ENCODE data around the gene UNC93A.
"Not testable (repeated sequence)": the region's sequence is repeated elsewhere in the genome, so short reads cannot be mapped to it uniquely, and the experiment has no call there.

UNC93A gene

DNA sequence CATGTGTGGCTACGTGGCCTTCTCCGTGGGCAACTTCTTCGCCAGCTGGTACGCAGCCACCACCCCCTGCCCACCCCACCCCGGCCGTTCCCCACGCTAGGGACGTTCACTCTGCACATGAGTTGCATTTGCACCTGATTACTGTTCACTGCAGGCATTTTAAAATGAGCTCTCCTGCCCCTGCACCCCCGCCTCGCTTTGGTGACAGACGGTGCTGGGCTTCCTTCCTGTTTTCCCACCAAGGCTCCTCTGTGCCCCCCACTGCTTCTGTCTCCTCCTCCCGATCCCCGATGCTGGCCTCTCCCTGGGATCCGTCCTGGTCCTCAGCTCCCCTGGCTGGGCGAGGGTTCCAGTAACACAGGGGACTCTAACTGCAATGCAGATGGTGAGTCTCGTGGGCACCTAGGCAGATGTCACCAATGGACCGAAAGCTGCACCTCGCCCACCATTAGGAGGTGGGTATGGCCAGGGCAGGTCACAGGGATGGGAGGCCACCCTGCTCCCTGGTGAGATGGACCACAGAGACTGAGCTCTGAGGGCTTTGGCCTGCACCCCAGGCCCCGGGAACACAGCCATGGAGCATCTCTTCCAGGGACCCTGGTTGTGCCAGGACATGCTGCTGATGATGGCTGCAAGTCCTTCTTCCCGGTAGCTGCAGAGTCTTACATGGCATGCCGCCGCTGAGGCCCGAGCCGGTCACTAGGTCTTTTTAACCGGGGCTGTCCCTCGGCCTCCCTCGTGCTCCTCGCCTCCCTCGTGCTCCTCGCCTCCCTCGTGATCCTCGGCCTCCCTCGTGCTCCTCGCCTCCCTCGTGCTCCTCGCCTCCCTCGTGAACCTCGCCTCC, 3.8 kb downstream of the UNC93A start:
- no peak for DNase-seq

DNA sequence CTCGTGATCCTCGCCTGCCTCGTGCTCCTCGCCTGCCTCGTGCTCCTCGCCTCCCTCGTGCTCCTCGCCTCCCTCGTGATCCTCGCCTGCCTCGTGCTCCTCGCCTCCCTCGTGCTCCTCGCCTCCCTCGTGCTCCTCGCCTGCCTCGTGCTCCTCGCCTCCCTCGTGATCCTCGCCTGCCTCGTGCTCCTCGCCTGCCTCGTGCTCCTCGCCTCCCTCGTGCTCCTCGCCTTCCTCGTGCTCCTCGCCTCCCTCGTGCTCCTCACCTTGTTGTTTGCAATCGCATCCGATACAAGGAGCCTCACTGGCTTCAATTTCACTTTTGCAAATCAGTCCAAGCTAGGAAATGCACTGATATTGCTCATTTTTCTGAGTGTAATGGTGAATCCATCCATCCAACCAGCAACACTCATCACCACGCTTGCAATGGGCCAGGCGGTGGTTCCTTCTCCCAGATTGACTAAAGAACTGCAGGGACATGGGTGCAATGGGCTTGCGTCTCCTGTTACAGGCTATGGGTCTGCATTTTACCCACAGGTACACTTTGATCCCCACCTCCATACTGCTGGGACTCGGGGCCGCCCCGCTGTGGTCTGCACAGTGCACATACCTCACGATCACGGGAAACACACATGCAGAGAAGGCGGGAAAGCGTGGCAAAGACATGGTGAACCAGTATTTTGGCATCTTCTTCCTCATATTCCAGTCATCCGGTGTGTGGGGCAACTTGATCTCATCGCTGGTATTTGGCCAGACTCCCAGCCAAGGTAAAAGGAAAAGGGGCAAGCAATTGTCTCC, 4.6 kb downstream of the UNC93A start:
- DNase-seq = no peak

DNA sequence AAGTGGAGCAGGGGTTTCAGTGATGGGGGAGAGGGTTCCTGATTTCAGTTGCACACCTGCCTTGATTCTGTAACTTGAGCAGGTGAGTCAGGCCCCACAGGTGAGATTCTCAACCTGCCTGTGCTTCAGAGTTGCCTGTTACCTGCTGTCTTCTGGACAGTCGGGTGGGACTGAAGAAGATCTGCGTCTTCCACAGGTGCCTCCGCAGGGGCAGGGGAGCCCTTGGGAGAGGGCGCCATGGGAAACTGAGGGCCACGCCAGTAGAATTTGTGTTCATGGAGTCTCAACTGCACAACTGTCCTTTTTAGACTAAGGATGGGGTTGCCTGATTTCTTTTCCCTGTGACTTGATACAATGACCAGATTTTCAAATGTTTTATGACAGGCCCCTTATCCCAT, 5.2 kb downstream of the UNC93A start:
- DNase-seq = no peak

DNA sequence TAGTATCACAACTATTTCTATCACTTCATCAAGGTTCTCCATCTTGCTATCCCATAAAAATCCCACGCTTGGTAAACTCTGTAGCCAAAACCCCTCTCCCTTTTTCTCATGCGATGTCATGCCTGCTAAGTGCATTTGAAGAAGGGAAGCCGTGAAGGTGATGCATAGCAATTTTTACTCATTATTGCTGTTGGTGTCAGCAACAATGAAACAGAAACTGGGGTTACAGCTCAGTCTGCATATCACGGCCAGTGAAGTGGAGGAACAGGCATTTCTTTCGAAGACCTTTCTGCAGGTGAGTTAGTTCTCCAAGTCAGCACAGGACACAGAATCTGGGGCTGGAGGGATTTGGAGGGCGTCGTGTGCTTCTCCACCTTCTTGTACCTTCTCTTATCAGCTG, 5.8 kb downstream of the UNC93A start:
- DNase-seq = no peak

DNA sequence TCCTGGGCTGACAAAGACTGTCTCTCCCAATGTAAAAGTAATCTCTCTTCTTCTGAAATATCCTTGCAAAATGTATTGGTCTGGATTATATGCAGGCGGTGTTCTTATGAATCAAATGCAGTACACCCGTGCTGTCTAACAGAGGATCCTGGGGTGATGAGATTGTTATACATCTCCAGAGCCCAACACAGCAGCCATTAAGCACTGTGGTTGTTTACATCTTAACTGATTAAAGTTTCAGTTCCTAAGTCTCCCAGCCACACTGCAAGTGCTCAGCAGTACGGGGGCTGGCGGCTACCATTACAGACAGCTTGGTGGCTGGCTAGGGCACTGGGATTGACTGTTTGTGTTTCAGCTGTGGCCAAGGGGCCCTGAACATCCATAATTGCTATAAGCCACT, 7.0 kb downstream of the UNC93A start:
- no peak for DNase-seq

DNA sequence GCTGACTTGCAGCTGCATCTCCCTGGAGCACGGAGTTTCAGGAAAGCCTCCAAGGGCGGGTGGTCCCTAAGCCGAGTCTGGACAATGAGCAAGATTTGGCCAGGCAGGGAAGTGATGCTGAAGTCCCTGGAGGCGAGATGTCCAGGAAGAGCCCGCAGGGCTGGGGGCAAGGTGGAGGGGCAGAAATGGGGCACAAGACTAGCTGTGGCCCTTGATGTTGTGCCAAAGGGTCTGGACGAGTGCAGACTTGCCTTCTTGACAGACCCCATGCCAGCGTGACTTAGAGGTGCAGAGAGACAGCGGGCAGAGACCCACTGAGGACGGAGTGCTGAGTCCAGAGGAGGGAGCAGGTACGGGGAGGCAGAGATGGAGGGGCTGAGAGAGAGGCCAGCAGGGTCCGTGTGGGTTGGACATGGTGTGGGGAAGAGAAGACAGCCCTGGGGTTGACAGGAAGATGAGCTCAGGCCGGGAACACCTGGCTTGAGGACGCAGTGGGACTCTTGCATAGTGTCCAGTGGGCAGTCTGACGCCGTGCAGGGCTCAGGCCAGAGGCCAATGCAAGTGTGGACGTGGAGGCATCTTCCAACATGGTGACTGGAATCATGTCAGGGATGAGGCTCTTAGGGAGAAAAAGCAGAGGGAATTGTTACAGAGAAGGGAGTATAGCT, 8.7 kb downstream of the UNC93A start:
- no peak for DNase-seq

DNA sequence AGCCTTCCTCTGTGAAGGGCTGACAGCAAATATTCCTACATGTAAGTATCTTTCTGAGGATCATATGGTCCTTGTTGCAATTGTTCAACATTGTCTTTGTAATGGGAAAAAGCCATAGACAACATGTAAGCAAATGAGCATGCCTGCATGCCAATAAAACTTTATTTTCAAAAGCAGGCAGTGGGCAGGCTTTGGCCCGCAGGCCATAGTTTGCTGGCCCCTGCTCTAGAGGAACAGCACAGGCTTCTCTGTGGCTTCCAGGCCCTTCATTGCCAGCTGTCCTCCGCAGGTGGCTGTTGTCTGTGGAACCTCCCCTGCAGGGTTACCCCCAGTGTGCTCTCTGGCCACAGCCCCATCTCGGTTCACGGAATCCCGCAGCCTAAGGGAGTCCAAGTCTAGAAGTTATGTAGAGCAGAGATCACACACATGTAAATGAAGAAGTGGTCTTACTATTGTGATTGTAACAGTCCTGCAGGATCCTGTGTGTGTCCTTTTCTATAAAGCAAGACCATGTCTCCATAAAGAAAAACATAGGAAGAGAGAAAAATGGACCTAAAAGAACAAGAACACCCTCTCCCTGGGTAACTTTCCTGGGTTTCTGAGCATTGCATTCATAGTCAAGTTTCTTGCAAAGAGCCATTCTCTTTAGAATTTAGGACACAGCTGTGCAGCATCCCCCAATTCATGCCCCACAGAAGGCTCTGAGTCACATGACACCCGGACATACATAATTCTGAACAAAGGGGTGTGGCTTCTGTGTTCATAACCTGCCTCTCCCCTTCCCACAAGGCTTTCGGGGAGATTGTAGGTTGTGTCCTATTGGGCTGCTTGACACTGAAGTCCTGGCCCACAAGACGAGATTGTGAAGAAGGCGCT, 10.0 kb downstream of the UNC93A start:
- no peak for DNase-seq

DNA sequence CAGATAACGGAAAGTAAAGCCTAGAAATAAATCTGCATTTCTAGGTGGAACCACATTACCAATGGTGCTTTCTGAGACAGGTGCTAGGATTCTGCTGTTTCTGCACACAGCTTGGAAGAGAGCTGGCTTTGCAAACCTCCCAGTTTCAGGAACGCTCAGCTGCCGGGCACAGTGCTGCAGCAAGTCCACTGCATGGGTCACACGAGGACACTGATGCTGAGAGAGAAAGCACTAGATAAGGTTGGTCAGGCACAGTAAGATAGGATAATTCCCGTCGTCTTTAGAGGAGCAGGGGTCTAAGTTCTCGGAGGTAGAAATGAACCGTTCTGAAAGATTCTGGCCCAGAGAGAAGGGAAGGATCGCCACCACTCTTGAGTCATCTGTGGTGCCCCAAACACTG, 11.0 kb downstream of the UNC93A start:
- DNase-seq = no peak

DNA sequence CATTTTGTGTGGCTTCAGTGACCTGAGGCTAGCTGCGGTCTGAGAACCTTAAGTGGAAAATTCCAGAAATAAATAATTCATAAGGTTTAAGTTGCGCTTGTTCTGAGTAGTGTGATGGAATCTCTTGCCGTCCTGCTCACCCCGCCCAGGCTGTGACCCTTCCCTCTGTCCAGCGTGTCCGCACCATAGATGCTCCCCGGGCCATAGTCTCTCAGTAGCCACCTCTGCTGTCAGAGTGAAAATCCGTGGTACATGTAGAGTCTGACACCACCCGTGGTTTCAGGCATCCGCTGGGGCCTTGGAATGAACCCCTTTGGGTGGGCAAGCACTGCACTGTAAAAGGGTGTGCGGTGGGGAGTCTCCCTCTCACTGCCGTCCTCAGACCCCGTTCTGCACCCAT, 11.7 kb downstream of the UNC93A start:
- no peak for DNase-seq

DNA sequence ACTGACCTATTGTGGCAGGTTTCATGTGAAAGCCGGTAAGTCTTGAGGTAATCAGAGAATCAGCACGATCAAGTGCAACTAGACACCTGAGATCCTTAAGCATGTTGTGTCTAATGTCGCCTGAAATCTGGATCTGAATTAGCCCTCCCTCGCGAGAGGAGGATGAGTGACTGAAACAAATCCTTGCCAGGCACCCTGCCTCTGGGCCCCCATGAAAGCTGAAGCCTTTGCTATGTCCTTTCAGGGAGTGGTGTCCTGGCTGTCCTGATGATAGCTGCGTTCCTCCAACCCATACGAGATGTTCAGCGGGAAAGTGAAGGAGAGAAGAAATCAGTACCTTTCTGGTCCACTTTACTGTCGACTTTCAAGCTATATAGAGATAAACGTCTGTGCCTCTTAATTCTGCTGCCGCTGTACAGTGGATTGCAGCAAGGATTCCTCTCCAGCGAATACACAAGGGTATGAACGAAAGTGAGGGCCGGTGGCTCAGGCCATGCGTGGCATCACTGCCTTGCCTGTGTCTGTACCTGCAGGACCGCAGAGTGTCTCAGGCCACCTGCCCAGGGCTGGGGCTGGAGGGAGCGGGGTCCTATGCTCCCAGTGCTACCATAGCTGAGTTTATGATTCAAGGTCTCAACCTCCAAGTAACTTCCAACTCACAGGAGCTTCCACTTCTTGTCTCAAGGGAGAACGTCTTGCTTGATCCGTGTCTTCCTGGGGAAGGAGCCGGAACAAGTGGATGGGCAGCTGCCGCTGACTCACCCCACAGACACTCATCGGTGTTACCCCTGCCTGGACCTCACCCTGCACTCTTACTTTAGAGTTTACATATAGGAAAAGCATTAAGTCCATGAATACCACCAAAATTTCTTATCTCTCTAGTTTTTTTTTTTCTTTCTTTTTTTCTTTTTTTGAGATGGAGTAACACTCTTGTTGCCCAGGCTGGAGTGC, 12.8 kb downstream of the UNC93A start:
- no peak for DNase-seq

DNA sequence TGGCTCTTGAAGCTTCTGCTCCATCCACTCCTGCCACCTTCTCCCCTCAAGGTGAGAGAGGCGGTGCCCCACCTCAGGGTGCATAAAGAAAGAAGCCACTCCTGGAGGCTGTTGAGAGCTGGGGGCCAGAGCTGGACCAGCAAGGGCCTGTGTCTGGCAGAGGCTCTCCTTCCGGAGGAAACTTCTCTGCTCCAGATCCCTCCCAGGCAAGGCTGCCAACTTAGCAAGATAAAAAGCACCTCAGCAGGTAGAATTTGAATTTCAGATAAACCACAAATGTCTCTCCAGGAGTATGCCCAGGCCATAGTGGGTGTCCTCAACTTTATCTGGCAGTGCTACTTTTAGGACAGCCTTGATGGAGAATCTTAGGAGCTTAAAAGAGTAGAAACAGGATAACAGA, 13.8 kb downstream of the UNC93A start:
- no peak for DNase-seq

DNA sequence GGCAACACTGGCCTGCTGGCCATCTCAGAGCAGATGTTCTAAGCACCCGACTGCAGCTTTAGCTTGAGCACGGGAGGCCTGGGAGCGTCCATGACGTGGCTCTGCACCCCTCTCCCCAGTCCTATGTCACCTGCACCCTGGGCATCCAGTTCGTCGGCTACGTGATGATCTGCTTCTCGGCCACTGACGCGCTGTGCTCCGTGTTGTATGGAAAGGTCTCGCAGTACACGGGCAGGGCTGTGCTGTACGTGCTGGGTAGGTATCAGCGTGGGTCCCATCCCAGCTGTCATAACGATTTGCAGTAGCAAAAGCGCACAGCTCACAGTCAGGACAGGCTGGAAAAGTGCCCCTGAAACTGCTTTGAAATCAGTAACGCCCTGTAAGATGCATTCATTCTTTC, 14.7 kb downstream of the UNC93A start:
- no peak for DNase-seq

DNA sequence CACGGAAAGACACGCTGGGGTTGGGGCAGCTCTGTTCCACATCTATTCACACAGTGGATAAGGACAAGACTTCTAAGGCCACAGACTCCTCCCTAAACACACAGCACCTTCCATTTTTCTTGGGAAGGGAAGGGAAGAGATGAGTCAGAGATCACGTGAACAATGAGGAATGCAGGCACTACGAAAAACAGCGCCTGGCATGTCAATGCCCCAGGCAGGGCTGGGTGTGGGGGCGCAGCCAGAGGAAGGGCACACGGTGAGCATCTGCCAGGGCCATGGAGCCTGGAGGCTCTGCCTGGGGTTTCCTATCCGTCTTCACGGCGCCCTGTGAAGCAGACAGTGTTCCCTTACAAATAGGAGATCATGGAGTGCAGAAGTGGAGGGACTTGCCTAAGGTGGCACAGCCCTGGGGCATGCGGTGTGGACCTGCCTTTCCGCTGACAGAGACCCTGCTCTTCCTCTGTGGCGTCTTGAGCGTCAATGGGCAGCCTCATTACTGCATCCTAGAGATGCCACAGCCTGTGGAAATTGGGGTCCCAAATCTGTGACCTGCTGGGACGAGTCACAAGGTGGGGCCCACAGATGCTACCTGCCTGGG, 15.4 kb downstream of the UNC93A start:
- no peak for DNase-seq

DNA sequence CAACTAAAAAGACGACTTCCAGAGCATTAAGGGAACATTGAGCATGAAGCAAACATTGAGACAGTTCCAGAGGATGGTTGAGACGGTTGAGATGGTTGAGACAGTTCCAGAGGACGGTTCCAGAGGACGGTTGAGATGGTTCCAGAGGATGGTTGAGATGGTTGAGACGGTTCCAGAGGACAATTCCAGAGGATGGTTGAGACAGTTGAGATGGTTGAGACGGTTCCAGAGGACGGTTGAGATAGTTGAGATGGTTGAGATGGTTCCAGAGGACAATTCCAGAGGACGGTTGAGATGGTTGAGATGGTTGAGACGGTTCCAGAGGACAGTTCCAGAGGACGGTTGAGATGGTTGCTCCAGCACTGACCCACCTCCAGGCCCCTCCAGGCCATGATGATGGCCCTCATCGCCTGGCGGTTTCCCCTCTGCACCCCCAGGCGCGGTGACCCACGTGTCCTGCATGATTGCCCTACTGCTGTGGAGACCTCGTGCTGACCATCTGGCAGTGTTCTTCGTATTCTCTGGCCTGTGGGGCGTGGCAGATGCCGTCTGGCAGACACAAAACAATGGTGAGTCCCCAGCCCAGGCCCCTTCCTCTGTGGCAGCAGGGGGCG, 16.3 kb downstream of the UNC93A start:
- DNase-seq = no peak

DNA sequence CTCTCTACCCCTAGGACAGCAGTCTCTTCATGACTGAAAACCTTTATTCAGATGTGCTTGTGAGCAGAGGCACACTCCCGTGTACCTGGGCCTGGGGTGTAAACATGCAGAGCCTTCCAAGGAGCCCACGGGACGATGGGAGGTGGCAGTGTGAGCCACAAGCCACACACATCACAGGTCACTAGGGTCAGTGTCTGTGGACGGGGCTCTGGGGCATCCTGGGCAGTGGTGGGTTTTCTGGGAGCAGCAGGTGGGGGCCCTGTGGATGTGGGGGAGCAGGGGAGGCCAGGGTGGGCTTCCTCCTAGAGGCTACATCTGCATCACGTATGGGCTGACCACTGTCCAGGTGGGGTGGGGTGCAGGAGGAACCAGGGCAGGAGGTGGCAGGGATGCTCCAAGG, 17.1 kb downstream of the UNC93A start:
- no peak for DNase-seq

DNA sequence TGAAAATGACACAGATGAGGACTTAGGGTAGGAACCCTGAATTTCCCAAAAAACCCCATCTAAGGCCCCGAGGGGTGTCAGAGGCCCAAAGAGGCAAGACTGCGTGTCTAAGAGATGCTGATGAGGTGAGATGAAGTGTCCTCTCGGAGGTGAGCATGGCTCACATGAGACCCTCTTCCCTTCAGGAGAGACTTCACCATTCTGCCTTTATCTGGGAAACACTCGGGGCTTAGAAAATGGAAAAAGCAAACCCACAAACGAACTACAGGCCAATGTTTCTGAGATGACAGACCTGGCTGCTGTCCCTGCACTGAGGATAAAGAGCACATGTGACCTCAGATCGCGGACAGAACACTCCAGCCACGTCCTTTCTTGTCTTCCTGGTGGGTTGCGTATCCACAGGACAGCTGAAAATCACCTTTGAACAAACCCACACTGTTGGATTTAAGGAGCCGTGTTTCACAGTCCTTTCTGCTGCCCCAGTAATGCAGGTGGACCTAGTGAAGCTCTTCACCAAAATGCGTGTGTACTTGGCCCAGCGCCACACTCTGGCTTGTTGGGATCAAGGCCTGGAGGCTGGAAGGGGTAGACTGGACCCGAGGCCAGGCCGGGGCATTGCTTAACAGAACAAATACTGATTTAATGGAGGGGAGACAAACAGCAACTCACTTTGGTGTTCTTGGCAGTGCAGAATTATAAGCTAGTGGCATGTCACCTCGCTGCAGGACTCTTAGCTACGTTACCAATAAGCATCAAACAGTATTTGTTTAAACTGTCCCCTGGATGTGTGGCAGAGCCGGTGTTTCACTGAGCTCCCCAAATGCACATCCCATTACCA, 18.5 kb downstream of the UNC93A start:
- DNase-seq = not testable (repeated sequence)

DNA sequence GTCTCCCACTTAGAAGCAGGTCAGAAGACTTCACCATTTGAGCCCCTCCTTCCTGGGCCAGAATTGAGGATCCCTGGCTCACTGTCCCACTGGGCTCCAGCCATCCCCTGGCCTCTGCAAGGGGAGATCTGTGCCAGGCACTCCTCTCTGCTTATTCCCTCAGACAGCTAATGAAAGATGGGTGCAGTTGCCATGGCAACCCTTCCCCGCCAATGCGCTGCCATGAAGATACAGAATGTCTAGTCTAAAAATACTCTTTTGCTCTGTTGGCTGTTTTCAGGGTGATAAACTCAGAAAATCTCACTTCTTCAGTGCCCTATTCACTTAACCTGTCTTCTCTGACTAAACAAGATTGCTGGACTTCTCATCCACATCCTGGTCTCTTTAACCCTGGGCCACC, 20.2 kb downstream of the UNC93A start:
- DNase-seq = no peak

DNA sequence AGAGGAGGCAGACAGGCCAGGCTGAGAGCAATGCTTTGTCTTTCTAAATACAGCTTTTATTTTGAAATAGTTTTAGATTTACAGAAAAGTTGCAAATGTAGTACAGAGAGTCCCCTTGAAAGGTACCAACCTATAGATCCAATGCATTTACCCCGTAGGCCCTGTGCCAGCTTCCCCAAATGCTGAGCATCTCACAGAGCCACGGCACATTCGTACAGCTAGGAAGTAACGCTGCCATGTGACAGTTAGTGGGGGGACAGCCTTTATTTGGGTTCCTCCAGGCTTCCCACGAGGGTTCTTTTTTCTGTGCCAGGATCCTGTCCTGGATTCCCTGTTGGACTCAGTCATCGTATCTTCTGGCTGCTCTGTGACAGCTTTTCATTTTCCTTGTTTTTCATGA, 20.6 kb downstream of the UNC93A start:
- DNase-seq = not testable (repeated sequence)

DNA sequence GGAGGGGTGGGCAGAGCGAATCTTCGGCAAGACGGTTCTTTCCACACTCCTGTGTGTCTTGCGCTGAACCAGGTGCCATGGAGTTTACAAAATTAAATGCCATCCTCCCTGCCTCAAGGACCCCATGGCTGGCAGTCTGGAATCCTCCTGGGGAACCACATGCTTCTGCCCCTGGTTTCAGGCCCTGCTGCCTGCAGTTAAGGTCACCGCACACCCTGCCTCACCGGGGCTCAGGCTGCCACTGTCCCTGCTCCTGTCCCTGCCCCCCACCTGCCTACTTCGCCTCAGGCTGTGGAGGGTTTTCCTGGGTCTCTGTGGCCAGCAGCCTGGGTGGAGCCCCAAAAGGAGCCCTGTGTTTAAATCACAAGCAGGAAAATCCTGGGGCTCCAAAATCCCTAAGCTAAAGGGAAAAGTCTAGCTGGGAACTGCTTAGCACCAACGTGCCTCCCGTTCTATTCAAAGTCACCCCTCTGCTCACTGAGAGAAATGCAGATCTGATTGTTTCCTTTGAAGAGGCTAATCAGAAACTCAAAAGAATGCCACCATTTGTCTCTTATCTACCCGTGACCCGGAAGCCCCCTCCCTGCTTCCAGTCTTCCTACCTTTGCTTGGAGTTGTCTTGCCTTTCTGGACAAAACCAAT, 23.2 kb downstream of the UNC93A start:
- DNase-seq = no peak

All from CD4-positive, alpha-beta T cell treated with Interleukin-1 beta for 1 hour (primary cell).